ENCODE results near the gene VSNL1. TPM values are rescaled to one million over a fixed set of nuclear protein-coding genes. Genes with fewer than 3 reads are reported as not detected.

Gene VSNL1
- total RNA-seq, 1 donor from 2014 or later, result not detected

- TF ChIP-seq CTCF (IDR thresholded peaks at IDR 0.05), result no peak
- no peak overlapping the region for H3K4me3 Mint-ChIP-seq (ENCODE audit: unreplicated experiment)
- no peak overlapping the region for H3K27ac Mint-ChIP-seq (ENCODE audit: unreplicated experiment)
- no peaks in the 10 kb centered on the region for H3K27me3 Mint-ChIP-seq (ENCODE audit: low read depth)
- no peak for DNase-seq (ENCODE audit: low spot score)
- no peaks in the 10 kb centered on the region for H3K4me1 Mint-ChIP-seq (ENCODE audit: low read depth)
- no peaks in the 10 kb centered on the region for H3K9me3 Mint-ChIP-seq (ENCODE audit: low read depth)
- H3K36me3 Mint-ChIP-seq (ENCODE audit: low read depth), result no peaks in the 10 kb centered on the region
Measured at GRCh38 chr2:17630089-17630488, 89.6 kb downstream of the VSNL1 start.

GRCh38 chr2:17634997-17635396 is 94.5 kb downstream of the VSNL1 start:
- H3K27me3 Mint-ChIP-seq (ENCODE audit: low read depth), result no peaks in the 10 kb centered on the region
- no peak for TF ChIP-seq CTCF (IDR thresholded peaks at IDR 0.05)
- H3K9me3 Mint-ChIP-seq (ENCODE audit: low read depth), result no peaks in the 10 kb centered on the region
- DNase-seq (ENCODE audit: low spot score), result no peak
- no peaks in the 10 kb centered on the region for H3K4me1 Mint-ChIP-seq (ENCODE audit: low read depth)
- H3K4me3 Mint-ChIP-seq (ENCODE audit: unreplicated experiment), result no peak overlapping the region
- H3K27ac Mint-ChIP-seq (ENCODE audit: unreplicated experiment), result no peak overlapping the region
- H3K36me3 Mint-ChIP-seq (ENCODE audit: low read depth), result no peaks in the 10 kb centered on the region

- no peak overlapping the region for H3K27ac Mint-ChIP-seq (ENCODE audit: unreplicated experiment)
- H3K9me3 Mint-ChIP-seq (ENCODE audit: low read depth), result no peaks in the 10 kb centered on the region
- no peak overlapping the region for H3K4me3 Mint-ChIP-seq (ENCODE audit: unreplicated experiment)
- no peak for DNase-seq (ENCODE audit: low spot score)
- no peaks in the 10 kb centered on the region for H3K27me3 Mint-ChIP-seq (ENCODE audit: low read depth)
- no peaks in the 10 kb centered on the region for H3K36me3 Mint-ChIP-seq (ENCODE audit: low read depth)
- no peak for TF ChIP-seq CTCF (IDR thresholded peaks at IDR 0.05)
- H3K4me1 Mint-ChIP-seq (ENCODE audit: low read depth), result no peaks in the 10 kb centered on the region
Measured at GRCh38 chr2:17636257-17636656, 95.8 kb downstream of the VSNL1 start.

GRCh38 chr2:17637131-17637906 is 96.8 kb downstream of the VSNL1 start:
- DNase-seq (ENCODE audit: low spot score), result no peak
- no peaks in the 10 kb centered on the region for H3K36me3 Mint-ChIP-seq (ENCODE audit: low read depth)
- no peak overlapping the region for H3K27ac Mint-ChIP-seq (ENCODE audit: unreplicated experiment)
- no peak for TF ChIP-seq CTCF (IDR thresholded peaks at IDR 0.05)
- H3K4me1 Mint-ChIP-seq (ENCODE audit: low read depth), result no peaks in the 10 kb centered on the region
- H3K9me3 Mint-ChIP-seq (ENCODE audit: low read depth), result no peaks in the 10 kb centered on the region
- no peaks in the 10 kb centered on the region for H3K27me3 Mint-ChIP-seq (ENCODE audit: low read depth)
- H3K4me3 Mint-ChIP-seq (ENCODE audit: unreplicated experiment), result no peak overlapping the region

GRCh38 chr2:17638196-17638743 is 97.8 kb downstream of the VSNL1 start:
- H3K4me1 Mint-ChIP-seq (ENCODE audit: low read depth), result peaks cover 9% of the 10 kb centered on the region
- H3K27ac Mint-ChIP-seq (ENCODE audit: unreplicated experiment), result no peak overlapping the region
- TF ChIP-seq CTCF (IDR thresholded peaks at IDR 0.05), result no peak
- no peaks in the 10 kb centered on the region for H3K9me3 Mint-ChIP-seq (ENCODE audit: low read depth)
- no peak overlapping the region for H3K4me3 Mint-ChIP-seq (ENCODE audit: unreplicated experiment)
- no peak for DNase-seq (ENCODE audit: low spot score)
- no peaks in the 10 kb centered on the region for H3K27me3 Mint-ChIP-seq (ENCODE audit: low read depth)
- H3K36me3 Mint-ChIP-seq (ENCODE audit: low read depth), result no peaks in the 10 kb centered on the region
